Measurements from ENCODE around the gene PPIL1. TPM values are rescaled to one million over a fixed set of nuclear protein-coding genes. Genes with fewer than 3 reads are reported as not detected.

The PPIL1 gene
- total RNA-seq, 1 experiment from 2014 or later: 72.0 TPM

DNA sequence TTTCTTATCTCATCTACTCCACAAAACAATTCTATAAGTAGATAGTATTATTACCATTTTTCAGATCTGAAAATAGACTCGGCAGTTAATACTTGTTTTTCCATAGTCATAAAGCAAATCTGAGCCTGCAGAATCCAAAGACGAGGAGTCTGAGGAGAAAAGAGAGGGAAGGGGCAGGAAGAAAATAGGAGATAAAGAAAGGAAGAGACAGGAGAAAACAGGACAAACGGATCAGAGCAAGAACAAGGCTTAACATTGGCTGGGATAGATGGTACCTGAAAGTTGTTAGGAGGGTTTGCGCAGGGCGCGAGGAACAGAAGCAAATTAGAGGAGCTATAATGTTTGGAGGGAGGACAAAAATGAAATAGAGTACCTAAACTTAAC is 639 bp upstream of the PPIL1 start:
- intact Hi-C loops (cut with micrococcal nuclease; ENCODE audit: unreplicated experiment): loop anchor here (1.0 kb wide), 1 partner anchor 10 kb away; the partner anchor contains the start of gene C6orf89
- H3K27ac ChIP-seq (ENCODE audit: low read depth, low read length, poor library complexity, severe bottlenecking): peak overlapping the region; percentile 97
- BruUV-seq (replicated peaks): TSS peak; percentile 97

DNA sequence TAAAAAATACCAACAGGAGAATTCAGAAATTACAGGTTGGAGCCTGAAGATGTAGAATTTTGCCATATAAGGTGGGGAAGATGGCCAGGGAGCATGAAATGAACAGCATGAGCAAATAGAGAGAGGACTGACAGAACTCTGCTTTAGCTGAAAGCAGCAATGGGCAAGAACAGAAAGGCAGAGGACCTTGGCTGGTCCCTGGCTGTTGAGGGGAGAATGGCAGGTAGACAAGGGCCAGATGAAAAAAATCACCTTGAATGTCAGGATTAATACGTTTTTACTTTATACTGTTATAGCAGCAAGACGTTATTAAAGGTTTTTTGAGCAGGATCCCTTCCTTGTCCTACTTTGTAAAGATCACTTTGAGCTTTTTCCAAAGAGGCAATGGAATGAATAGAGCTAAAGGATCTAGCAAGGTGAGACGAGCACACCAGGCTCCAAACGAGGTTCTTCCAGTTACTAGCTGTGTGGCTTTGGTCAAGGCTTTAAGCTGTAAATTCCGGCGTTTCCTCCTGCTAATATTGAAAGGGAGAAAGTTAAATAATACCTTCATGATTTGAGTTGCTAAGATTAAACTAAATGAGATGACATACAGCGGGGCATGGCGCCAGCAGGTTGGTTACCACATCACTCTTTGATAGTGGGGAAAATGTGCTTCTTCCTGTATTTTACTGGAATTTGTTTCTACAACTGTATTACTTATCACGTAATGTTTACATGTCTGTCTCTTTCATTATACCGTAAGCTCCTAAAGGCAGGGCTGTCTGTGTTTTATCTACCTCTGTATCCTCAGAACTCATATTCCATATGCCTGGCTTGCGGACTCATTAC is 776 bp downstream of the PPIL1 start:
- H3K27ac ChIP-seq (ENCODE audit: low read depth, low read length, poor library complexity, severe bottlenecking): peak overlapping the region; percentile 97
- no peak for TF ChIP-seq EZH2 (IDR thresholded peaks at IDR 0.05; ENCODE audit: borderline replicate concordance, low read depth, low read length, poor library complexity, severe bottlenecking)
- TF ChIP-seq, protein P1, sequence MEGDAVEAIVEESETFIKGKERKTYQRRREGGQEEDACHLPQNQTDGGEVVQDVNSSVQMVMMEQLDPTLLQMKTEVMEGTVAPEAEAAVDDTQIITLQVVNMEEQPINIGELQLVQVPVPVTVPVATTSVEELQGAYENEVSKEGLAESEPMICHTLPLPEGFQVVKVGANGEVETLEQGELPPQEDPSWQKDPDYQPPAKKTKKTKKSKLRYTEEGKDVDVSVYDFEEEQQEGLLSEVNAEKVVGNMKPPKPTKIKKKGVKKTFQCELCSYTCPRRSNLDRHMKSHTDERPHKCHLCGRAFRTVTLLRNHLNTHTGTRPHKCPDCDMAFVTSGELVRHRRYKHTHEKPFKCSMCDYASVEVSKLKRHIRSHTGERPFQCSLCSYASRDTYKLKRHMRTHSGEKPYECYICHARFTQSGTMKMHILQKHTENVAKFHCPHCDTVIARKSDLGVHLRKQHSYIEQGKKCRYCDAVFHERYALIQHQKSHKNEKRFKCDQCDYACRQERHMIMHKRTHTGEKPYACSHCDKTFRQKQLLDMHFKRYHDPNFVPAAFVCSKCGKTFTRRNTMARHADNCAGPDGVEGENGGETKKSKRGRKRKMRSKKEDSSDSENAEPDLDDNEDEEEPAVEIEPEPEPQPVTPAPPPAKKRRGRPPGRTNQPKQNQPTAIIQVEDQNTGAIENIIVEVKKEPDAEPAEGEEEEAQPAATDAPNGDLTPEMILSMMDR (conservative IDR thresholded peaks at IDR 0.05; ENCODE audit: low read depth, low read length): no peak
- intact Hi-C loops (cut with micrococcal nuclease; ENCODE audit: unreplicated experiment): no loop called here
- DNase-seq (ENCODE audit: low spot score): no peak
- no peaks in the 10 kb centered on the region for H3K9me3 ChIP-seq (ENCODE audit: low read depth, low read length, poor library complexity, severe bottlenecking)
- peak overlapping the region; percentile 75 for H3K4me3 ChIP-seq (ENCODE audit: low read depth, low read length, poor library complexity, severe bottlenecking)
- CTCF ChIA-PET: interaction anchor here (1.7 to 3.0 kb wide), 2 partner anchors 12 to 22 kb away, joined by 5 to 12 read pairs; partner anchors contain the start of gene C6orf89
- TSS peak; percentile 62 for BruUV-seq (replicated peaks)
- peaks cover 14% of the 10 kb centered on the region for H3K4me1 ChIP-seq (ENCODE audit: insufficient read depth, low read length, poor library complexity, severe bottlenecking)
- no peaks in the 10 kb centered on the region for H3K27me3 ChIP-seq (replicated peaks; ENCODE audit: insufficient read depth, low read depth, low read length, poor library complexity)
- POLR2A ChIA-PET (ENCODE audit: low non-redundant PET): no interaction called here
- H3K36me3 ChIP-seq (ENCODE audit: insufficient read depth, low read length, poor library complexity, severe bottlenecking): peaks cover 20% of the 10 kb centered on the region

More for the DNA sequence above, 639 bp upstream of the PPIL1 start:
- Histone ChIP-seq H3K4me1 (ENCODE audit: insufficient read depth, low read length, poor library complexity, severe bottlenecking) (peaks cover 14% of the 10 kb centered on the region), H3K9me3 (ENCODE audit: low read depth, low read length, poor library complexity, severe bottlenecking) (no peaks in the 10 kb centered on the region), H3K27me3 (replicated peaks; ENCODE audit: insufficient read depth, low read depth, low read length, poor library complexity) (no peaks in the 10 kb centered on the region), H3K4me3 (ENCODE audit: low read depth, low read length, poor library complexity, severe bottlenecking) (peak overlapping the region; percentile 75), H3K36me3 (ENCODE audit: insufficient read depth, low read length, poor library complexity, severe bottlenecking) (peaks cover 6% of the 10 kb centered on the region)
- CTCF ChIA-PET: interaction anchor here (0.6 to 3.0 kb wide), 4 partner anchors 10 to 273 kb away, joined by 5 to 12 read pairs (median 6); partner anchors contain the start of gene C6orf89
- POLR2A ChIA-PET (ENCODE audit: low non-redundant PET): interaction anchor here (0.7 to 0.8 kb wide), 2 partner anchors 159 to 376 kb away, joined by 3 to 4 read pairs; no protein-coding TSS in a partner anchor
- TF ChIP-seq, protein P1 (conservative IDR thresholded peaks at IDR 0.05; ENCODE audit: low read depth, low read length): no peak
- no peak for TF ChIP-seq EZH2 (IDR thresholded peaks at IDR 0.05; ENCODE audit: borderline replicate concordance, low read depth, low read length, poor library complexity, severe bottlenecking)
- no peak for DNase-seq (ENCODE audit: low spot score)

DNA sequence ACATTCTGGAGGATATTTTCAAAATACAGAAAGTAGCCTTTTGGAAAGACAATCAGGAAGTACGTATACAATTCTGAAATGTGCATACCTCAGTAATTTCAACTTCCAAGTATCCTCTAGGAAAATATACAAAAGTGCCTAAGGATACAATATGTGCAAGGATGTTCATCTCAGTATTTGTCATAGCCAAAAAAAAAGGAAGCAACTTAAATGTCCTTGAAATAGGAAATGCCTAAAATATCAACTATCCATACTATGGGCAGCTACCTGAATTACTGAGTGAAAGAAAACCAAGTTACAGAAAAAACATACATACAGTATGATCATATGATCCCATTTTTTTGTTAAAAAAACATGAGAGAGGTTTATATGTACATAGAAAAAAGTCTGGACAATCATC is 1.5 kb downstream of the PPIL1 start:
- no TSS peak for BruUV-seq (replicated peaks)
- peaks cover 25% of the 10 kb centered on the region for H3K36me3 ChIP-seq (ENCODE audit: insufficient read depth, low read length, poor library complexity, severe bottlenecking)
- no peaks in the 10 kb centered on the region for H3K27me3 ChIP-seq (replicated peaks; ENCODE audit: insufficient read depth, low read depth, low read length, poor library complexity)
- peak overlapping the region; percentile 75 for H3K4me3 ChIP-seq (ENCODE audit: low read depth, low read length, poor library complexity, severe bottlenecking)
- CTCF ChIA-PET: no interaction called here
- DNase-seq (ENCODE audit: low spot score): no peak
- peaks cover 14% of the 10 kb centered on the region for H3K4me1 ChIP-seq (ENCODE audit: insufficient read depth, low read length, poor library complexity, severe bottlenecking)
- TF ChIP-seq, protein P1 (conservative IDR thresholded peaks at IDR 0.05; ENCODE audit: low read depth, low read length): no peak
- H3K9me3 ChIP-seq (ENCODE audit: low read depth, low read length, poor library complexity, severe bottlenecking): no peaks in the 10 kb centered on the region
- intact Hi-C loops (cut with micrococcal nuclease; ENCODE audit: unreplicated experiment): no loop called here
- no peak overlapping the region for H3K27ac ChIP-seq (ENCODE audit: low read depth, low read length, poor library complexity, severe bottlenecking)
- POLR2A ChIA-PET (ENCODE audit: low non-redundant PET): no interaction called here
